Choroid plexus epithelial cell (primary cell): Measurements from ENCODE around the gene ESR1.
"Not testable (repeated sequence)": the region's sequence is repeated elsewhere in the genome, so short reads cannot be mapped to it uniquely, and the experiment has no call there.

ENCODE experiments used
- DNase-seq: peaks from one replicate; pipeline ENCODE4 v3.0.0-alpha.2; 2010; ENCODE audit warnings: low read depth
- H3K4me3 ChIP-seq: 2 replicates; pipeline ENCODE4 v1.5.1; 2011; ENCODE audit warnings: low read depth, mild to moderate bottlenecking, control low read depth, low read length, moderate library complexity
- TF ChIP-seq, protein P1 (sequence below): conservative IDR thresholded peaks from 2 replicates; pipeline ENCODE4 v1.5.1; 2011; ENCODE audit warnings: low read depth, mild to moderate bottlenecking, control low read depth, inconsistent platforms, low read length, moderate library complexity

The ESR1 gene

DNA sequence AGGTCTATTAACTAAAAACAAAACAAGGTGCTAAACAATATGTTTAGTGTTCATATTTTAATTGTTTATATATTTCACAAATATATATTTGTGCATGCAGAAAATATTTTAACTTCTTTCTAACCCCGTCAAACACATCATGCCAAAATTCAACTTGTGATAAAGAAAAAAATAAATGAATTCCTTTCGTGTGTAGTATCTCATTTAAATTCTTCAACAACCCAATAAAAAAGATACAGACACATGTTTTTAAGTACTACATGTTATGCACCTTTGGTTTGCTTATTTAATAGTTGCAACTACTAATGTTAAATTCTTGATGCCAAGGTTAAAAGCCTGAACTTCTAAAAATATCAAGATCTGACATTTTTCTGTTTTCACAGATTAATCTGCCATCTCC, 252.4 kb downstream of the ESR1 start:
- TF ChIP-seq, protein P1, sequence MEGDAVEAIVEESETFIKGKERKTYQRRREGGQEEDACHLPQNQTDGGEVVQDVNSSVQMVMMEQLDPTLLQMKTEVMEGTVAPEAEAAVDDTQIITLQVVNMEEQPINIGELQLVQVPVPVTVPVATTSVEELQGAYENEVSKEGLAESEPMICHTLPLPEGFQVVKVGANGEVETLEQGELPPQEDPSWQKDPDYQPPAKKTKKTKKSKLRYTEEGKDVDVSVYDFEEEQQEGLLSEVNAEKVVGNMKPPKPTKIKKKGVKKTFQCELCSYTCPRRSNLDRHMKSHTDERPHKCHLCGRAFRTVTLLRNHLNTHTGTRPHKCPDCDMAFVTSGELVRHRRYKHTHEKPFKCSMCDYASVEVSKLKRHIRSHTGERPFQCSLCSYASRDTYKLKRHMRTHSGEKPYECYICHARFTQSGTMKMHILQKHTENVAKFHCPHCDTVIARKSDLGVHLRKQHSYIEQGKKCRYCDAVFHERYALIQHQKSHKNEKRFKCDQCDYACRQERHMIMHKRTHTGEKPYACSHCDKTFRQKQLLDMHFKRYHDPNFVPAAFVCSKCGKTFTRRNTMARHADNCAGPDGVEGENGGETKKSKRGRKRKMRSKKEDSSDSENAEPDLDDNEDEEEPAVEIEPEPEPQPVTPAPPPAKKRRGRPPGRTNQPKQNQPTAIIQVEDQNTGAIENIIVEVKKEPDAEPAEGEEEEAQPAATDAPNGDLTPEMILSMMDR = no peak
- no peak overlapping the region for H3K4me3 ChIP-seq
- DNase-seq = no peak

DNA sequence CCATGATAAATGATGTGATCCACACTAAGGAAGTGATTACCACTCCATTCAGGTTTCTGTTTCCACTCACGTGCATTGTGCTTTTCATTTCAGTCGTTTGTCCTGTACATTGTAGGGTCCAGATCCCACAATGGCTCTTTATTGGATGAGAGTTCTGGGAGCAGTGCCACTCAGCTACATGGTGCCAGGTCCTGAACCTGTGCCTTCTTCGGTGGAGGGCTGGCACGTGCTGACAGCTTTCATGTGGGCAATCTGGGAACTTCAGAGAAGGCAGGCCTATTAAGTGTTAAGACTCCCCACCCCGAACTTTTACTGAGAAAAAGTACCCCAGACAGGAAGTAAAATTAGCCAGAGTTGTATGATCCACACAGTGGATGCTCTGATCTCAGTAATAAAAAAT, 255.0 kb downstream of the ESR1 start:
- TF ChIP-seq, protein P1 = no peak
- no peak overlapping the region for H3K4me3 ChIP-seq
- no peak for DNase-seq

DNA sequence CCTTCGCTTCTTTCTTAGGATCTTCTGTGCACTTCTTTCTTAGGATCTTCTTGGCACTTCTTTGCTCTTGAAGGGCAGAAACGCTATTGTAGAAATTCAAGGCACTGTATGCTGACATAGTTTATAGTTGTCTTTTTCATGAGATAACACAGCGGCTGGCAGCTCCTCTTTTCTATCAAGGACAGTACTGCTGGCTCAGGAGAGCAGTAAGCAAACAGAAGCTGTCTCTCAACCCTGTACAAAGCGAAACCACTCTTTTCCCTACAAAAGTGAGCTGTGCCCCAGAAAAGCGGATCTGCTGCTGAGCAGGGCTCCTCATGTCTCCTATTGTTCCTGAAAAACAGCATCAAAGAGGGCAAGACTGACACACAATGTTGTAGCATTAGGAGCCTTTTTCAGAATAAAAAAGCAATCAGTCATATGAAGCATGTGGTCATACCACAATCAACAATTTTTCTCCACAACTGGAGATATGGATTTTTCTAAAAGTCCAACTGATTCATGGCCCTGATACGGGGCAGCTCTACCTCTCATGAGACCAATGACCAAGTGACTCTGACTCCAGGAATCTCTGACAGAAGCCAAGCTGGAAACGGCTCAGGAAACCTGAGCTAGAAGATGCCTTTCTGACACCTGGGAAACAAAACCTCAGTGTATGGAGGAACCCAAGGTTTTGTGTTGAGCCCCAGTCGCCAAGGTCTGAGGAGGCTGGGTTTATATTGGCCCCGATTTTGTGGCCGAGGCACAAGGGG, 255.9 kb downstream of the ESR1 start:
- TF ChIP-seq, protein P1 = no peak
- no peak for DNase-seq
- H3K4me3 ChIP-seq = no peak overlapping the region

DNA sequence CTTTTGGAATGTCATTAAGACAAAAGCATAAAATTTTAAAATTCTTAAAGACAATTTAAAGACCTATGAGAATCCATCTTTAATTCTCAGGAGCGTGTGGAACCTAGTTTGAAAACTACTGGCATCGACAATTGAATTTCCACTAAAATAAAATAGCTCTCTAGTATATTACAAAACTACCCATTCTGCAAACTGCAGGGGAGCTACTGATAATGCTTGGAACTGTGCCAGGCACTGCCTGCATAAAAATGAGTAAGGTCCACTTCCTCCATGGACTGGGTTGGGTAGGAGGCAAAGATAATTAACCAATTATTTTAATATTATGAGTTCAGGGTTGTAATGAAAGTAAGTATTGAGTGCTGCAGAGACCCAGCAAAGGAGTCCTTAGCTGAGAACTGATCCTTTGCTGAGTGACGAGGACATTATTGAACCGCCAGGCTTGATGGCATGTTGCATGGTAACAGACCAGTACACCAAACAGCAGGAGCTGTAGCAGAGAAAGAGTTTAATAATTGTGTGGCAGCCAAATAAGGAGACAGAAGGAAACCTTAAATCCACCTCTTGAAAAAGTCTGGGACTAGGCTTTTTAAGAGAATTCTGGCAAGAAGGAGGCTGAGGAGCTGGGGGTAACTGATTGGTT, 261.3 kb downstream of the ESR1 start:
- no peak overlapping the region for H3K4me3 ChIP-seq
- DNase-seq = peak; percentile 50
- TF ChIP-seq, protein P1 = no peak

DNA sequence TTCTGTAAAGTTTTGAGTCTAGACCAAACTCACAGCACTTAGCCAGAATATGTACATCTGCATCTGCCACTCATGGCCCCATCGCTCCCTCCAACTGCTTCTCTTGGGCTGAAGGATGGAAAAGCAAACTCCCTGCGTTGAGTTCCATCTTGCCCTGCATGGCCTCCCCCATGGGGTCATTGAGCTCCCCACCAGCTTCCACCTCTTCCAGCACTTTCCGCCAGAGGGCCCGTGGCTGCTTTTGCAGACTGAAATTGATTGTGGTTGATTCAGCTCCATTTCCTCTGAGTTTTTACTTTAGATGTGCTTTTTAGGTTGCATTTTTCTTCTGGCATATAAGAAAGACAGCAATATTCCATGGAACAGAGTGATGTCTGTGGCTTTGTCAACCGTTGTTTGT, 263.1 kb downstream of the ESR1 start:
- H3K4me3 ChIP-seq = no peak overlapping the region
- TF ChIP-seq, protein P1 = no peak

DNA sequence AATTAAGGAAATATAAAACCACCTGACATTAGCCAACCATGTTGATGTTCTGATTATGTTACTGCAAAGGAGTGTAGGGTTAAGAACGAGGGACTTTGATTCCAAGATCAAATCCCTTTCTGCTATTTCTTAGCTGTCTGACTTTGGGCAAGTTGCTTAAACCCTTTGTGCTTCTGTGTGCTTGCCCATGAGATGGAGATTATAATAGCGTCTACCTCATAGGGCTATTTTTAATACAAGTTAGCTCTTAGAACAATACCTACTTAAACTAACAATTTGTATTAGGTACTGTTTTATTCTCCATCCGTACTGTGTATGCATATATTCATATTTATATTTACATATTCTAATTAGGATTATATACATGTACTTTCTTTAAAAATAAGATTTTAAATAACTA, 263.8 kb downstream of the ESR1 start:
- TF ChIP-seq, protein P1 = no peak
- DNase-seq = no peak

More for the DNA sequence above, 263.1 kb downstream of the ESR1 start:
- DNase-seq = no peak

DNA sequence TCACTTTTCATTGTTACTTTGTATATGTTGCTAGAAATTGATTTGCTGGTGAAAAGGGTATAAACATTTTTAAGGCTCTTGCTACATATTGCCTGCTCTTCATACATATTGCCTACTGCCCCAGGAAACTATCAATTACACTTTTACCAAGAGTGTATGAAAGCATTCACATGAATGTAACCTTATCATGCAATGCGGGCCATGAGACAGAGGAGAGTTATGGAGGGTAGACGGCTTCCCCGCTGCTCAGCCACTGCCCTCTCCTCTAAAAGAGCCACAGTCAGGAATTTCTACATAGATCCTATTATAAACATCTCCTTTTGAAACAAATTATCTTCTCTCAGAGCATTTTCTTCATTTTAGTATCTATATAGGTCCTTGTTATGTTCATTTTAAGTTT, 264.4 kb downstream of the ESR1 start:
- DNase-seq = peak; percentile 36
- TF ChIP-seq, protein P1 = no peak
- no peak overlapping the region for H3K4me3 ChIP-seq

More for the DNA sequence above, 263.8 kb downstream of the ESR1 start:
- H3K4me3 ChIP-seq = no peak overlapping the region

DNA sequence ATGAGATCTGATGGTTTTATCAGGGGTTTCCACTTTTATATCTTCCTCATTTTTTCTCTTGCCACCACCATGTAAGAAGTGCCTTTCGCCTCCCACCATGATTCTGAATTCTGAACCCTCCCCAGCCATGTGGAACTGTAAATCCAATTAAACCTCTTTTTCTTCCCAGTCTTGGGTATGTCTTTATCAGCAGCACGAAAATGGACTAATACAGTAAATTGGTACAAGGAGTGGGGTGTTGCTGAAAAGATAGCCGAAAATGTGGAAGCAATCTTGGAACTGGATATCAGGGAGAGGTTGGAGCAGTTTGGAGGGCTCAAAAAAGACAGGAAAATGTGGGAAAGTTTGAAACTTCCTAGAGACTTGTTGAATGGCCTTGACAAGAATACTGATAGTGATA, 268.8 kb downstream of the ESR1 start:
- DNase-seq, H3K4me3 ChIP-seq: not testable (repeated sequence)
